Measurements from ENCODE around the gene COPS7A. TPM values are rescaled to one million over a fixed set of nuclear protein-coding genes. Genes with fewer than 3 reads are reported as not detected.
A peak's percentile ranks its signal among the peaks of the same experiment; 100 is the strongest.

COPS7A gene
- total RNA-seq, 2 experiments from 2014 or later: 51.1 to 71.2 TPM

DNA sequence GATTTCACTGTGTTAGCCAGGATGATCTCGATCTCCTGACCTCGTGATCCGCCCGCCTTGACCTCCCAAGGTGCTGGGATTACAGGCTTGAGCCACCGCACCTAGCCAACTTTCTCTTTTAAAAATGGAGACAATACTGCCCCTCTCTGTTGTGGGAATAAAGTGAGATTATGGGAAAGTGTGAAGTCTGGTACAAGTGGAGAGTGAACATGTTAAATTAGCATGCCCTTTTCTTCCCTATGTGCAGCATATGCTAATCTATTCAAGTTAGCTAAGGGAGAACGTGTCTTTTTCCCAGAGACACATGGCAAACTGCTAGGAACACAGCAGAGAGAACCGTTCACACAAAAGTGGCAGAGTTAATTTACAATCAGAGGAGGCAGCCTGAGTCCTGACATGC is 1.5 kb downstream of the COPS7A start:
- Histone ChIP-seq H3K4me1 (ENCODE audit: insufficient read depth, low read length, poor library complexity, severe bottlenecking) (peaks cover 48% of the 10 kb centered on the region), H3K9me3 (ENCODE audit: low read length) (no peaks in the 10 kb centered on the region), H3K4me2 (ENCODE audit: low read length) (peak overlapping the region; percentile 90), H3K79me2 (ENCODE audit: insufficient read depth, low read depth, low read length) (peaks cover 11% of the 10 kb centered on the region; the same call in 1 of the 2 replicates), H3K27ac (ENCODE audit: low read depth, low read length, poor library complexity, severe bottlenecking) (no peak overlapping the region), H3K9me2 (ENCODE audit: insufficient read depth, low read length) (no peaks in the 10 kb centered on the region), H4K20me1 (ENCODE audit: insufficient read depth, low read length) (no peaks in the 10 kb centered on the region), H2AFZ (ENCODE audit: low read length) (no peak overlapping the region), H3K36me3 (ENCODE audit: insufficient read depth, low read length) (peaks cover 25% of the 10 kb centered on the region), H3K4me3 (ENCODE audit: low read depth, low read length, poor library complexity, severe bottlenecking) (no peak overlapping the region)
- intact Hi-C loops (cut with micrococcal nuclease; ENCODE audit: unreplicated experiment): no loop called here
- no peak for TF ChIP-seq EZH2phosphoT487 (IDR thresholded peaks at IDR 0.05; ENCODE audit: borderline replicate concordance, low read depth, low read length)
- TF ChIP-seq, protein P1, sequence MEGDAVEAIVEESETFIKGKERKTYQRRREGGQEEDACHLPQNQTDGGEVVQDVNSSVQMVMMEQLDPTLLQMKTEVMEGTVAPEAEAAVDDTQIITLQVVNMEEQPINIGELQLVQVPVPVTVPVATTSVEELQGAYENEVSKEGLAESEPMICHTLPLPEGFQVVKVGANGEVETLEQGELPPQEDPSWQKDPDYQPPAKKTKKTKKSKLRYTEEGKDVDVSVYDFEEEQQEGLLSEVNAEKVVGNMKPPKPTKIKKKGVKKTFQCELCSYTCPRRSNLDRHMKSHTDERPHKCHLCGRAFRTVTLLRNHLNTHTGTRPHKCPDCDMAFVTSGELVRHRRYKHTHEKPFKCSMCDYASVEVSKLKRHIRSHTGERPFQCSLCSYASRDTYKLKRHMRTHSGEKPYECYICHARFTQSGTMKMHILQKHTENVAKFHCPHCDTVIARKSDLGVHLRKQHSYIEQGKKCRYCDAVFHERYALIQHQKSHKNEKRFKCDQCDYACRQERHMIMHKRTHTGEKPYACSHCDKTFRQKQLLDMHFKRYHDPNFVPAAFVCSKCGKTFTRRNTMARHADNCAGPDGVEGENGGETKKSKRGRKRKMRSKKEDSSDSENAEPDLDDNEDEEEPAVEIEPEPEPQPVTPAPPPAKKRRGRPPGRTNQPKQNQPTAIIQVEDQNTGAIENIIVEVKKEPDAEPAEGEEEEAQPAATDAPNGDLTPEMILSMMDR (conservative IDR thresholded peaks at IDR 0.05; ENCODE audit: low read length): no peak
- no peak for DNase-seq (ENCODE audit: low spot score)
- no TSS peak for BruUV-seq (replicated peaks)
- CTCF ChIA-PET (ENCODE audit: unreplicated experiment): interaction anchor here (2.0 kb wide), 1 partner anchor 28 kb away, joined by 7 read pairs; the partner anchor contains the start of gene MLF2
- POLR2A ChIA-PET: interaction anchor here (0.9 to 3.3 kb wide), 5 partner anchors 8 to 126 kb away, joined by 3 to 16 read pairs (median 6); partner anchors contain the start of genes CDCA3 and USP5

GRCh38 chr12:6729186-6729585 is 5.3 kb downstream of the COPS7A start:
- Histone ChIP-seq H3K36me3 (ENCODE audit: insufficient read depth, low read length) (peaks cover 40% of the 10 kb centered on the region), H3K79me2 (ENCODE audit: insufficient read depth, low read depth, low read length) (peaks cover 5% of the 10 kb centered on the region; the same call in 1 of the 2 replicates), H2AFZ (ENCODE audit: low read length) (no peak overlapping the region), H3K9me2 (ENCODE audit: insufficient read depth, low read length) (no peaks in the 10 kb centered on the region), H3K4me3 (ENCODE audit: low read depth, low read length, poor library complexity, severe bottlenecking) (no peak overlapping the region), H3K4me2 (ENCODE audit: low read length) (no peak overlapping the region), H3K27ac (ENCODE audit: low read depth, low read length, poor library complexity, severe bottlenecking) (no peak overlapping the region), H3K4me1 (ENCODE audit: insufficient read depth, low read length, poor library complexity, severe bottlenecking) (peaks cover 20% of the 10 kb centered on the region), H3K9me3 (ENCODE audit: low read length) (no peaks in the 10 kb centered on the region), H4K20me1 (ENCODE audit: insufficient read depth, low read length) (no peaks in the 10 kb centered on the region)
- TF ChIP-seq, protein P1 (conservative IDR thresholded peaks at IDR 0.05; ENCODE audit: low read length): no peak
- TF ChIP-seq EZH2phosphoT487 (IDR thresholded peaks at IDR 0.05; ENCODE audit: borderline replicate concordance, low read depth, low read length): no peak
- CTCF ChIA-PET (ENCODE audit: unreplicated experiment): no interaction called here
- intact Hi-C loops (cut with micrococcal nuclease; ENCODE audit: unreplicated experiment): no loop called here
- POLR2A ChIA-PET: interaction anchor here (1.1 kb wide), 1 partner anchor 33 kb away, joined by 3 read pairs; no protein-coding TSS in a partner anchor
- DNase-seq (ENCODE audit: low spot score): no peak
- BruUV-seq (replicated peaks): no TSS peak

DNA sequence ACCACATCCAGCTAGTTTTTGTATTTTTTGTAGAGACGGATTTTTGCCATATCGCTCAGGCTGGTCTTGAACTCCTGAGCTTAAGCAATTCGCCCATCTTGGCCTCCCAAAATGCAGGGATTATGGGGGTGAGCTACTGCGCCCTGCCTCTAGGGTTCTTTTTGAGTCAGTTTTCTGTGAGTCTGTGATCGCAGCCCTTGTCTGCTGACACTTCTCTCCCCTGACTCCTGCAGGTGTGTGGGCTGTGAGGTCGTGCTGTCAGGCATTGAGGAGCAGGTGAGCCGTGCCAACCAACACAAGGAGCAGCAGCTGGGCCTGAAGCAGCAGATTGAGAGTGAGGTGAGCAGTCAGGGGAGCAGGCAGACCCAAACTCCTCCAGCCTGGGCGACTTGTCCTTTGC is 6.3 kb downstream of the COPS7A start:
- Histone ChIP-seq H3K4me2 (ENCODE audit: low read length) (no peak overlapping the region; the same call in 1 of the 2 replicates), H3K27ac (ENCODE audit: low read depth, low read length, poor library complexity, severe bottlenecking) (no peak overlapping the region), H2AFZ (ENCODE audit: low read length) (no peak overlapping the region), H3K36me3 (ENCODE audit: insufficient read depth, low read length) (peaks cover 43% of the 10 kb centered on the region), H3K4me1 (ENCODE audit: insufficient read depth, low read length, poor library complexity, severe bottlenecking) (peaks cover 15% of the 10 kb centered on the region), H3K4me3 (ENCODE audit: low read depth, low read length, poor library complexity, severe bottlenecking) (no peak overlapping the region), H4K20me1 (ENCODE audit: insufficient read depth, low read length) (no peaks in the 10 kb centered on the region), H3K9me3 (ENCODE audit: low read length) (no peaks in the 10 kb centered on the region), H3K79me2 (ENCODE audit: insufficient read depth, low read depth, low read length) (no peaks in the 10 kb centered on the region), H3K9me2 (ENCODE audit: insufficient read depth, low read length) (no peaks in the 10 kb centered on the region)
- BruUV-seq (replicated peaks): no TSS peak
- CTCF ChIA-PET (ENCODE audit: unreplicated experiment): no interaction called here
- TF ChIP-seq, protein P1 (conservative IDR thresholded peaks at IDR 0.05; ENCODE audit: low read length): 0 out of 2 replicates have a peak, but pooled peaks have one; percentile 32
- no peak for TF ChIP-seq EZH2phosphoT487 (IDR thresholded peaks at IDR 0.05; ENCODE audit: borderline replicate concordance, low read depth, low read length)
- POLR2A ChIA-PET: interaction anchor here (1.1 kb wide), 1 partner anchor 34 kb away, joined by 3 read pairs; no protein-coding TSS in a partner anchor
- intact Hi-C loops (cut with micrococcal nuclease; ENCODE audit: unreplicated experiment): no loop called here
- DNase-seq (ENCODE audit: low spot score): peak; percentile 25
